H1 (cell line): ENCODE measurements around the gene NOVA1. TPM values are rescaled to one million over a fixed set of nuclear protein-coding genes. Genes with fewer than 3 reads are reported as not detected.

ENCODE experiments used
- CTCF ChIA-PET: fragments of 300-600 bp; sonication (Branson Sonifier 250); formaldehyde crosslinking; loops from one replicate; lab custom pipeline; 2021; ENCODE audit not compliant: partially characterized antibody; lab: Charles Lee
- POLR2A ChIA-PET: fragments of 300-600 bp; sonication (Branson Sonifier 250); formaldehyde crosslinking; loops from one replicate; lab custom pipeline; 2021; ENCODE audit warnings: inconsistent platforms; ENCODE audit not compliant: partially characterized antibody; lab: Charles Lee
- DNase-seq, 2 experiments: peaks; one replicate each; pipeline versions ENCODE4 v3.0.0 to v3.0.0-alpha.2; 2010 to 2022; ENCODE audit warnings: low spot score in 2 of 2, low read depth in 1 of 2, mixed read lengths in 1 of 2
- FAIRE-seq: peaks from 2 replicates; lab custom pipeline; 2011; peaks lifted over from hg19 to GRCh38; lab: Jason Lieb, UNC
- H2AFZ ChIP-seq: 2 replicates; pipeline ENCODE4 v1.8.1; 2012; ENCODE audit warnings: low read length, inconsistent platforms
- H2AK5ac ChIP-seq: 2 replicates; pipeline ENCODE4 v1.6.1; 2013; ENCODE audit warnings: low read depth, low read length
- H2BK120ac ChIP-seq: replicated peaks from 2 replicates; pipeline ENCODE3; 2013; ENCODE audit warnings: low read depth, low read length, inconsistent platforms
- H2BK12ac ChIP-seq: 2 replicates; pipeline ENCODE4 v1.6.1; 2013; ENCODE audit warnings: low read depth, low read length
- H2BK15ac ChIP-seq: 2 replicates; pipeline ENCODE4 v1.6.1; 2013; ENCODE audit warnings: low read length
- H2BK20ac ChIP-seq: 2 replicates; pipeline ENCODE4 v1.6.1; 2013; ENCODE audit warnings: low read length
- H2BK5ac ChIP-seq: 2 replicates; pipeline ENCODE4 v1.6.1; 2013; ENCODE audit warnings: low read depth, low read length
- H3K14ac ChIP-seq: 2 replicates; pipeline ENCODE4 v1.6.1; 2013; ENCODE audit warnings: inconsistent platforms; ENCODE audit not compliant: insufficient read length
- H3K18ac ChIP-seq: 2 replicates; pipeline ENCODE4 v1.6.1; 2013; ENCODE audit warnings: low read length; ENCODE audit errors: extremely low read depth
- H3K23ac ChIP-seq: 2 replicates; pipeline ENCODE4 v1.6.1; 2013; ENCODE audit warnings: inconsistent platforms; ENCODE audit not compliant: insufficient read length
- H3K23me2 ChIP-seq: 2 replicates; pipeline ENCODE4 v1.6.1; 2013; ENCODE audit warnings: low read depth, low read length
- H3K27ac ChIP-seq: 2 replicates; pipeline ENCODE4 v1.6.1; 2011; ENCODE audit warnings: low read depth, low read length, inconsistent platforms
- H3K27me3 ChIP-seq, 4 experiments: replicated peaks in 1 of 4; 1 replicate in 1 of 4; 2 replicates in 3 of 4; pipeline versions ENCODE4 v1.6.1 to v1.8.1; 2011 to 2013; ENCODE audit warnings: low read length in 3 of 4, mild to moderate bottlenecking in 3 of 4, inconsistent platforms in 2 of 4, mixed read lengths in 2 of 4, moderate library complexity in 1 of 4; ENCODE audit not compliant: control insufficient read depth in 3 of 4, insufficient read depth in 3 of 4; ENCODE audit errors: extremely low read depth in 1 of 4
- H3K36me3 ChIP-seq, 4 experiments: 2 replicates each; pipeline versions ENCODE4 v1.6.1 to v1.8.1; 2011 to 2013; ENCODE audit warnings: mild to moderate bottlenecking in 4 of 4, low read length in 3 of 4, moderate library complexity in 2 of 4, control low read depth in 1 of 4, inconsistent platforms in 1 of 4; ENCODE audit not compliant: insufficient read depth in 4 of 4, control insufficient read depth in 2 of 4
- H3K4ac ChIP-seq: replicated peaks from 2 replicates; pipeline ENCODE3; 2013; ENCODE audit warnings: low read length, low read depth, mixed read lengths, inconsistent platforms; ENCODE audit not compliant: insufficient read length
- H3K4me1 ChIP-seq, 4 experiments: replicated peaks in 1 of 4; 1 replicate in 1 of 4; 2 replicates in 3 of 4; pipeline versions ENCODE4 v1.6.1 to v1.8.1; 2011 to 2013; ENCODE audit warnings: low read length in 3 of 4, inconsistent platforms in 2 of 4, mixed read lengths in 1 of 4; ENCODE audit not compliant: insufficient read depth in 4 of 4, control insufficient read depth in 3 of 4
- H3K4me2 ChIP-seq, 2 experiments: 2 replicates each; pipeline versions ENCODE4 v1.6.1 to v1.8.1; 2011 to 2013; ENCODE audit warnings: low read depth in 2 of 2, low read length in 2 of 2, control low read depth in 1 of 2, inconsistent platforms in 1 of 2, mild to moderate bottlenecking in 1 of 2; ENCODE audit not compliant: insufficient read depth in 1 of 2
- H3K4me3 ChIP-seq, 4 experiments: fragments of 200-600, 300-600 bp in 1 of 4; sonication (generic), shearing (Covaris generic), sonication (Bioruptor Twin) in 1 of 4; 2 replicates each; pipeline versions ENCODE4 v1.5.1 to v1.8.1; 2011 to 2016; ENCODE audit warnings: low read length in 4 of 4, low read depth in 3 of 4, control low read depth in 2 of 4, inconsistent platforms in 2 of 4, mild to moderate bottlenecking in 2 of 4, mixed read lengths in 1 of 4, moderate library complexity in 1 of 4; ENCODE audit not compliant: insufficient read depth in 2 of 4; ENCODE audit errors: extremely low read depth in 1 of 4
- H3K56ac ChIP-seq: replicated peaks from 2 replicates; pipeline ENCODE3; 2013; ENCODE audit warnings: low read depth, mild to moderate bottlenecking, mixed read lengths, low read length, inconsistent platforms; ENCODE audit not compliant: insufficient read length
- H3K79me1 ChIP-seq: 2 replicates; pipeline ENCODE4 v1.6.1; 2013; ENCODE audit warnings: low read depth, low read length, control low read depth
- H3K79me2 ChIP-seq, 2 experiments: 2 replicates each; pipeline versions ENCODE4 v1.6.1 to v1.8.1; 2012 to 2013; ENCODE audit warnings: low read length in 2 of 2, mild to moderate bottlenecking in 2 of 2, inconsistent platforms in 1 of 2; ENCODE audit not compliant: insufficient read depth in 2 of 2, control insufficient read depth in 1 of 2
- H3K9ac ChIP-seq, 4 experiments: replicated peaks in 1 of 4; 1 replicate in 1 of 4; 2 replicates in 3 of 4; pipeline versions ENCODE4 v1.6.1 to v1.8.1; 2011 to 2013; ENCODE audit warnings: low read depth in 3 of 4, low read length in 3 of 4, control low read depth in 2 of 4, mild to moderate bottlenecking in 2 of 4, moderate library complexity in 2 of 4, inconsistent platforms in 1 of 4; ENCODE audit errors: extremely low read depth in 1 of 4
- H3K9me3 ChIP-seq, 2 experiments: 2 replicates each; pipeline versions ENCODE4 v1.6.1 to v1.8.1; 2012 to 2013; ENCODE audit warnings: mild to moderate bottlenecking in 2 of 2, moderate library complexity in 2 of 2, control low read depth in 1 of 2, inconsistent platforms in 1 of 2, low read depth in 1 of 2, low read length in 1 of 2, mixed read lengths in 1 of 2; ENCODE audit not compliant: insufficient read depth in 2 of 2
- H4K20me1 ChIP-seq, 2 experiments: replicated peaks in 1 of 2; 2 replicates each; pipeline versions ENCODE3 to v1.8.1; 2011 to 2013; ENCODE audit warnings: inconsistent platforms in 2 of 2, low read length in 2 of 2, mild to moderate bottlenecking in 1 of 2; ENCODE audit not compliant: insufficient read depth in 2 of 2, control insufficient read depth in 1 of 2
- H4K5ac ChIP-seq: 2 replicates; pipeline ENCODE4 v1.6.1; 2013; ENCODE audit warnings: low read length, low read depth, mixed read lengths, inconsistent platforms; ENCODE audit not compliant: insufficient read length
- H4K8ac ChIP-seq: 2 replicates; pipeline ENCODE4 v1.8.0; 2013; ENCODE audit warnings: mild to moderate bottlenecking, moderate library complexity, low read length, inconsistent platforms; ENCODE audit not compliant: insufficient read depth; ENCODE audit errors: extremely low read depth
- H4K91ac ChIP-seq: replicated peaks from 2 replicates; pipeline ENCODE3; 2013; ENCODE audit warnings: low read length, mixed read lengths, inconsistent platforms; ENCODE audit not compliant: insufficient read length
- BACH1 ChIP-seq: IDR thresholded peaks from 2 replicates; pipeline ENCODE4 v1.6.1; 2012; ENCODE audit warnings: low read length, improper control_type of control experiment
- KDM4A ChIP-seq: IDR thresholded peaks from one replicate; pipeline ENCODE4 v1.7.1; 2012; ENCODE audit warnings: low read depth, mild to moderate bottlenecking, moderate library complexity, low read length, inconsistent platforms; ENCODE audit not compliant: severe bottlenecking
- POU5F1 ChIP-seq: IDR thresholded peaks from 2 replicates; pipeline ENCODE4 v1.6.1; 2011; ENCODE audit warnings: low read depth, mild to moderate bottlenecking, low read length, moderate library complexity
- WGBS, 2 experiments: shearing (Covaris generic) in 1 of 2; methylation state at CpG; one replicate each; pipeline versions ENCODE4 v1.1.6 to v1.1.7; 2013 to 2015; ENCODE audit warnings: low lambda C conversion rate in 2 of 2, mixed read lengths in 2 of 2, inconsistent platforms in 1 of 2, low coverage in 1 of 2, missing lambda C conversion rate in 1 of 2; ENCODE audit not compliant: insufficient replicate concordance in 2 of 2, insufficient coverage in 1 of 2, insufficient read length in 1 of 2; ENCODE audit errors: extremely low coverage in 1 of 2, missing lambda C conversion rate in 1 of 2; 5-methylcytosine and 5-hydroxymethylcytosine counted together
- polyA plus RNA-seq, 7 experiments: library from polyadenylated mRNA; depleted of rRNA in 3 of 7; stranded (reverse) in 5 of 7; unstranded in 2 of 7; fragments of >200 nt in 5 of 7; fragments of 200-250 nt in 2 of 7; gene quantifications; 1 replicate in 5 of 7; 2 replicates in 1 of 7; 4 replicates in 1 of 7; pipeline versions ENCODE4 v1.2.1 to v1.2.3, GENCODE V29; 2011 to 2013; ENCODE audit warnings: missing spikeins in 2 of 7, mixed read lengths in 2 of 7
- total RNA-seq: library from RNA; stranded (reverse); fragmentation: NEBNext Ultra II Directional; extraction: Animal tissue kit (Norgen Biotek cat#: 25700); gene quantifications from 2 replicates; pipeline ENCODE4 v1.2.1, GENCODE V29; 2021
- TF ChIP-seq, protein P1 (sequence below): IDR thresholded peaks from 2 replicates; pipeline ENCODE4 v1.6.1; 2012; ENCODE audit warnings: inconsistent platforms
- TF ChIP-seq, protein P2 (sequence below): IDR thresholded peaks from 2 replicates; pipeline ENCODE4 v1.6.1; 2011; ENCODE audit warnings: low read depth, mild to moderate bottlenecking, low read length; ENCODE audit not compliant: insufficient read depth

NOVA1 gene
- total and polyA plus RNA-seq, 2 of the 8 experiments (the other 6 are each of a cell fraction or from before 2014, with no cell fraction given) = 6.8 to 12.7 TPM

DNA sequence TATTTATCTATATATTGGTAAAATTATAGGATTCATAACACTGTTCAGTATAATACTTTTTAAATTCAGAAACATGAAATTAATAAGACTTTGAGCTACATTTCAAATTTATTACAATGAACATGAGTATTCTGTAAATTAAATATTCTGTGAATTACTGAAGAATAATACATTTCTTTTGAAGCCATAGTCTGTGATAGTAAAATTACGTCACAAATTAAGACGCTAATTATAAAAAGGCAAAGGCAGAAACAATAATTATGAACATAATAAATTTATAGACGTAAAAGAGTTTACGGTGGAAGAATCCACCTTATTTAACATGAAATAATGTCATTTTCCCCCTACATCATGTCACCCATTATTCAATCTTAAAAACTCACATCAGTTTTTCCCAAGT lies 118.9 kb downstream of the NOVA1 start:
- Histone ChIP-seq H3K4me1 (no peaks in the 10 kb centered on the region), H2BK120ac (no peak overlapping the region), H4K91ac (no peak overlapping the region), H3K23me2 (no peaks in the 10 kb centered on the region), H2BK20ac (no peak overlapping the region), H3K4me2 (no peak overlapping the region), H3K79me1 (no peaks in the 10 kb centered on the region), H3K4ac (no peak overlapping the region), H3K27me3 (no peaks in the 10 kb centered on the region), H3K9me3 (no peaks in the 10 kb centered on the region), H2BK15ac (no peak overlapping the region), H3K56ac (no peak overlapping the region), H2AFZ (no peak overlapping the region), H3K14ac (no peak overlapping the region), H3K27ac (no peak overlapping the region), H2BK5ac (no peak overlapping the region), H3K4me3 (no peak overlapping the region), H3K9ac (no peak overlapping the region), H4K20me1 (no peaks in the 10 kb centered on the region), H3K23ac (no peak overlapping the region), H3K79me2 (no peaks in the 10 kb centered on the region), H4K5ac (no peak overlapping the region), H2AK5ac (no peak overlapping the region), H3K36me3 (no peaks in the 10 kb centered on the region), H2BK12ac (no peak overlapping the region), H3K18ac (no peak overlapping the region), H4K8ac (no peak overlapping the region)
- no peak for DNase-seq
- CTCF ChIA-PET = no interaction called here
- no peak for FAIRE-seq
- POLR2A ChIA-PET = no interaction called here
- TF ChIP-seq POU5F1 = no peak
- TF ChIP-seq, protein P1, sequence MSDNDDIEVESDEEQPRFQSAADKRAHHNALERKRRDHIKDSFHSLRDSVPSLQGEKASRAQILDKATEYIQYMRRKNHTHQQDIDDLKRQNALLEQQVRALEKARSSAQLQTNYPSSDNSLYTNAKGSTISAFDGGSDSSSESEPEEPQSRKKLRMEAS = no peak
- no peak for TF ChIP-seq KDM4A
- TF ChIP-seq, protein P2, sequence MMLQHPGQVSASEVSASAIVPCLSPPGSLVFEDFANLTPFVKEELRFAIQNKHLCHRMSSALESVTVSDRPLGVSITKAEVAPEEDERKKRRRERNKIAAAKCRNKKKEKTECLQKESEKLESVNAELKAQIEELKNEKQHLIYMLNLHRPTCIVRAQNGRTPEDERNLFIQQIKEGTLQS = no peak
- no peak for TF ChIP-seq BACH1
- 96% methylated on average over 4 of the region's 4 CpGs; no CpG with 5 or more reads in 1 of the 2 experiments for WGBS, 2 experiments
